Measurements from ENCODE around the gene RNGTT. TPM values are rescaled to one million over a fixed set of nuclear protein-coding genes. Genes with fewer than 3 reads are reported as not detected.
A peak's percentile ranks its signal among the peaks of the same experiment; 100 is the strongest.
"Not testable (repeated sequence)": the region's sequence is repeated elsewhere in the genome, so short reads cannot be mapped to it uniquely, and the experiment has no call there.

RNGTT gene
- total RNA-seq, 2 experiments from 2014 or later = 20.4 to 23.5 TPM

DNA sequence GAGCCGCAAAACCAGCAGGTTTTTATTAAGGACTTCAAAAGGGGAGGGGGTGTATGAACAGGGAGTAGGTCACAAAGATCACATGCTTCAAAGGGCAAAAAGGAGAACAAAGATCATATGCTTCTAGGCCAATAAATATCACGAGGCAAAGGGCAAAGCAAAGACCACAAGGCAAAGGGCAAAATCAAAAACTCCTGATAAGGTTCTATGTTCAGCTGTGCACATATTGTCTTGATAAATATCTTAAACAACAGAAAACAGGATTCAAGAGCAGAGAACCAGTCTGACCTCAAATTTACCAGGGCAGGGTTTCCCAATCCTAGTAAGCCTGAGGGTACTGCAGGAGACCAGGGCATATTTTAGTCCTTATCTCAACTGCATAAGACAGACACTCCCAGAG, 5.8 kb upstream of the RNGTT start:
- DNase-seq; H3K9me3 Mint-ChIP-seq (ENCODE audit: insufficient read depth); H3K4me3 Mint-ChIP-seq; POLR2A ChIA-PET; H3K4me1 Mint-ChIP-seq (ENCODE audit: low read depth); H3K36me3 Mint-ChIP-seq (ENCODE audit: low read depth); H3K27me3 Mint-ChIP-seq (ENCODE audit: low read depth); ATAC-seq; H3K27ac Mint-ChIP-seq: not testable (repeated sequence)
- CTCF ChIA-PET = interaction anchor here (1.2 kb wide), 1 partner anchor 13 kb away, joined by 5 read pairs; no protein-coding TSS in a partner anchor

DNA sequence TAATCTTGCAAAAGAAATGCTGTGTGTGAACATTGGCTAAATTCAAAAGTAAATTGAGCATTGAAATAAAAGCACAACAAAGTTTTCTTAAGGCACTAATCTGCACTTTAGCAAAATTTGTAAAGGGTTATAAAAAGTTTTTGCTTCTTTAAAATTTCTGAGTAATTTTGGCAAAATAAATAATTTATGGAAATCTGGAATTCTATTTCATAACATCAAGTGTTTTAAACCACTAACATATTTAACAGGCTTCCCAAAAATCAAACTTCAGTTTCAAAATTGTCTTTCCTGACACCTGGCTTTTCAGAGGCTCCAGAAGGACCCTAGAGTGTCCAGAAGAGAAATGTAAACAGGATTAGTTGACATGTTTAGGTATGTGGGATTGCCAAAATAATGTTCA, 4.5 kb upstream of the RNGTT start:
- H3K9me3 Mint-ChIP-seq (ENCODE audit: insufficient read depth) = peaks cover 3% of the 10 kb centered on the region
- H3K4me1 Mint-ChIP-seq (ENCODE audit: low read depth) = peaks cover 20% of the 10 kb centered on the region
- no peak overlapping the region for H3K27ac Mint-ChIP-seq
- POLR2A ChIA-PET = no interaction called here
- no peaks in the 10 kb centered on the region for H3K27me3 Mint-ChIP-seq (ENCODE audit: low read depth)
- no peak overlapping the region for H3K4me3 Mint-ChIP-seq
- CTCF ChIA-PET = no interaction called here
- ATAC-seq = no peak
- peaks cover 2% of the 10 kb centered on the region for H3K36me3 Mint-ChIP-seq (ENCODE audit: low read depth)
- no peak for DNase-seq

DNA sequence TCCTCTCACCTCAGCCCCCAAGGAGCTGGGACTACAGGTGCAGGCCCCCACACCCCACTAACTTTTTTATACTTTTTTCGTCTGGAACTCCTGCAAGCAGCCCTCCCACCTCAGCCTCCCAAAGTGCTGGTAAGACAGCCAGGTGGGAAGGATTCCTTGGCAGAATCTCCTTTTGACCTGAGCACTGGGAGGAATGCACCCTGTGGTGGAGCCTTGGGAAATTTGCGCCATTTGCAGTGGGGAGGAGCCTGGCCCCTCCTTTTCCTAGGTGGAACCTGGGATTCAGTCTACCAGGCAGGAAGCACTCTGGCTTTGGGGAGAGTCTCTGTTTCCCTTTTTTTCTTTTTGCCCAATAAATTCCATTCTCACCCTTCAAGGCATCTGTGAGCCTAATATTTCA, 2.3 kb upstream of the RNGTT start:
- peaks cover 3% of the 10 kb centered on the region for H3K9me3 Mint-ChIP-seq (ENCODE audit: insufficient read depth)
- H3K4me1 Mint-ChIP-seq (ENCODE audit: low read depth) = peaks cover 29% of the 10 kb centered on the region
- no peak overlapping the region for H3K27ac Mint-ChIP-seq
- H3K4me3 Mint-ChIP-seq = no peak overlapping the region
- no peaks in the 10 kb centered on the region for H3K27me3 Mint-ChIP-seq (ENCODE audit: low read depth)
- ATAC-seq = no peak
- no peak for DNase-seq
- H3K36me3 Mint-ChIP-seq (ENCODE audit: low read depth) = peaks cover 10% of the 10 kb centered on the region
- CTCF ChIA-PET = interaction anchor here (0.7 kb wide), 1 partner anchor 25 kb away, joined by 3 read pairs; no protein-coding TSS in a partner anchor
- POLR2A ChIA-PET = no interaction called here

DNA sequence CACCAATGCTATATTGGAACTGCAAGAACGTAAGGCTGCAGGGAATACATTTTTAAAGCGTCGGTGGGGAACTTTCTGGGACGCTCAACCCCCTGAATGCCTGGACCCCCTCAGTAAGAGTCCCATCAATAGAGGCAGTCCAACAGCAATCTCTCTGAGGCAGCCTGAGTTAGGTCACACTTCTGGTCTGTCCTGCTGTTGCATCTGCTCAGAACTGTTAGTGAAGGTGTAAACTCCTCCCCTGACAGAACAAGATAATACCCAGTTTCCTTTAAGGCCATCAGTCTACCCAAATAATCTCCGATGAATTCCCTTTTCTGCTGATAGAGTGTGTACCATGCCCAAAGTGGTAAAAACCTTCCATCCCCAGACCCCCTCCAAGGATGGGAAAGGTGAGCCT, 1.1 kb upstream of the RNGTT start:
- Mint-ChIP-seq H3K36me3 (ENCODE audit: low read depth) (peaks cover 18% of the 10 kb centered on the region), H3K4me1 (ENCODE audit: low read depth) (peaks cover 33% of the 10 kb centered on the region), H3K9me3 (ENCODE audit: insufficient read depth) (peaks cover 3% of the 10 kb centered on the region), H3K27me3 (ENCODE audit: low read depth) (no peaks in the 10 kb centered on the region), H3K27ac (no peak overlapping the region), H3K4me3 (peak overlapping the region; percentile 99)
- DNase-seq = no peak
- no peak for ATAC-seq
- POLR2A ChIA-PET = interaction anchor here (2.1 to 2.4 kb wide), 2 partner anchors 116 to 181 kb away, joined by 7 to 28 read pairs; partner anchors contain the start of genes PM20D2 and PNRC1
- CTCF ChIA-PET = interaction anchor here (1.3 to 1.9 kb wide), 3 partner anchors 18 to 93 kb away, joined by 3 to 13 read pairs (median 4); no protein-coding TSS in a partner anchor

DNA sequence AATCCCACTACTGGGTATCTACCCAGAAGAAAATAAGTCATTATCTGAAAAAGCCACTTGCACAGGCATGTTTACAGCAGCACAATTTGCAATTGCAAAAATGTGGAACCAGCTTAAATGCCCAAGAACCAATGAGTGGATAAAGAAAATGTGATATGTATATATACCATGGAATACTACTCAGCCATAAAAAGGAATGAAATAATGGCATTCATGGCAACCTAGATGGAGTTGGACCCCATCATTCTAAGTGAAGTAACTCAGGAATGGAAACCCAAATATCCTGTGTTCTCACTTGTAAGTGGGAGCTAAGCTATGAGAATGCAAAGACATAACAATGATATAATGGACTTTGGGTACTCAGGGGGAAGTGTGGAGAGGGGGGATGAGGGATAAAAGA, 4.6 kb downstream of the RNGTT start:
- Mint-ChIP-seq H3K9me3 (ENCODE audit: insufficient read depth) (peaks cover 12% of the 10 kb centered on the region), H3K4me1 (ENCODE audit: low read depth) (peaks cover 30% of the 10 kb centered on the region), H3K36me3 (ENCODE audit: low read depth) (peaks cover 48% of the 10 kb centered on the region), H3K27ac (no peak overlapping the region), H3K27me3 (ENCODE audit: low read depth) (no peaks in the 10 kb centered on the region), H3K4me3 (no peak overlapping the region)
- ATAC-seq = no peak
- ChIA-PET CTCF (no interaction called here), POLR2A (no interaction called here)
- no peak for DNase-seq

DNA sequence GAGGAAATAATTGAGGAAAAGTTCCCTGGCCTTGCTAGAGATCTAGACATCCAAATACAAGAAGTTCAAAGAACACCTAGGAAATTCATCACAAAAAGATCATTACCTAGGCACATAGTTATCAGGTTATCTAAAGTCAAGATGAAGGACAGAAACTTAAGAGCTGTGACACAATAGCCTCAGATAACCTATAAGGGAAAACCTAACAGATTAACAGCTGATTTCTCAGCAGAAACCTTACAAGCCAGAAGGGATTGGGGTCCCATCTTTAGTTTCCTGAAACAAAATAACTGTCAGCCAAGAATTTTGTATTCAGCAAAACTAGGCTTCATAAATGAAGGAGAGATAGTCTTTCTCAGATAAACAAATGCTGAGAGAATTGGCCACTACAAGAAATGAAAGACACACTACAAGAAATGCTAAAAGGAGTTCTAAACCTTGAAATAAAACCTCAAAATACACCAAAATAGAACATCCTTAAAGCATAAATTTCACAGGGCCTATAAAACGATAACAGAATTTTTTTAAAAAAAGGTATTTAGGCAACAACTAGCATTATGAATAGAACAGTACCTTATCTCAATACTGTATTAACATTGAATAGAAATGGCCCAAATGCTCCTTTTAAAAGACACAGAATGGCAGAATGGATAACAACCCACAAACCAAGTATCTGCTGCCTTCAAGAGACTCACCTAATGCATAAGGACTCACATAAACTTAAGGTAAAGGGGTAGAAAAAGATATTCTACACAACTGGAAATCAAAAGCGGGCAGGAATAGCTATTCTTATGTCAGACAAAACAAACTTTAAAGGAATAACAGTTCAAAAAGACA, 9.7 kb downstream of the RNGTT start:
- Mint-ChIP-seq H3K36me3 (ENCODE audit: low read depth) (peaks cover 65% of the 10 kb centered on the region), H3K4me3 (no peak overlapping the region), H3K9me3 (ENCODE audit: insufficient read depth) (peaks cover 27% of the 10 kb centered on the region), H3K27ac (no peak overlapping the region), H3K4me1 (ENCODE audit: low read depth) (peaks cover 12% of the 10 kb centered on the region), H3K27me3 (ENCODE audit: low read depth) (no peaks in the 10 kb centered on the region)
- ATAC-seq (no peak), DNase-seq (no peak)
- ChIA-PET POLR2A (no interaction called here), CTCF (no interaction called here)

DNA sequence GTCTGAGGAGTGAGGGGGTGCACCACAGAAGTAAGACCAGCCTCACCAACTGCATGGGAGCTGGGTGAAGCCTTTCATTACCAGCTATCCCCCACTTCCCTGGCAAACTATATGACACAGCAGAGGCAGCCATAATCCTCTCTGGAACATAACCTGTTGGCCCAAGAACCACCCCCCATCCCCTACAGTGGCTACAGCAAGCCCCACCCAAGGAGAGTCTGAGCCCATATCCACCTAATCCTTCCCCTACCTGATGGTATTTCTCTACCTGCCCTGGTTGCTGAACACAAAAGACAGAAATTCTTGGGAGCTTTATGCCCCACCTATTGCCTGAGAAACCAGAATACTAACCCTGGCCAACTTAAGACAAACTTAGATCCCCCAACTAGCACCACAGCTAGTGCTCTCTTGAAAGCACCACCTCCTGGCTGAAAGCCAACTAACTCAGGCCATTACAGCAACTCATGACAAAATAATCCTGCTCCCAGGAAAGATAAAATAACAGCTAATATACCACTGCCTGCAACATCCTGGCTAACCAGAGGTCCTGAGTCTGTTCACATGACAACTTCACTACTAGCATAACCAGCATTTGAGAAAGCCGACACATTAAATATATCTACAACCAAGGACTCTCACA, 11.2 kb downstream of the RNGTT start:
- Mint-ChIP-seq H3K36me3 (ENCODE audit: low read depth) (peaks cover 55% of the 10 kb centered on the region), H3K9me3 (ENCODE audit: insufficient read depth) (peaks cover 22% of the 10 kb centered on the region), H3K4me1 (ENCODE audit: low read depth) (peaks cover 5% of the 10 kb centered on the region), H3K27ac (no peak overlapping the region), H3K4me3 (no peak overlapping the region), H3K27me3 (ENCODE audit: low read depth) (no peaks in the 10 kb centered on the region)
- DNase-seq = no peak
- ATAC-seq = no peak
- ChIA-PET POLR2A (interaction anchor here (1.8 kb wide), 1 partner anchor 11 kb away, joined by 5 read pairs; the partner anchor contains the start of gene RNGTT), CTCF (interaction anchor here (0.9 kb wide), 1 partner anchor 10 kb away, joined by 3 read pairs; no protein-coding TSS in a partner anchor)

DNA sequence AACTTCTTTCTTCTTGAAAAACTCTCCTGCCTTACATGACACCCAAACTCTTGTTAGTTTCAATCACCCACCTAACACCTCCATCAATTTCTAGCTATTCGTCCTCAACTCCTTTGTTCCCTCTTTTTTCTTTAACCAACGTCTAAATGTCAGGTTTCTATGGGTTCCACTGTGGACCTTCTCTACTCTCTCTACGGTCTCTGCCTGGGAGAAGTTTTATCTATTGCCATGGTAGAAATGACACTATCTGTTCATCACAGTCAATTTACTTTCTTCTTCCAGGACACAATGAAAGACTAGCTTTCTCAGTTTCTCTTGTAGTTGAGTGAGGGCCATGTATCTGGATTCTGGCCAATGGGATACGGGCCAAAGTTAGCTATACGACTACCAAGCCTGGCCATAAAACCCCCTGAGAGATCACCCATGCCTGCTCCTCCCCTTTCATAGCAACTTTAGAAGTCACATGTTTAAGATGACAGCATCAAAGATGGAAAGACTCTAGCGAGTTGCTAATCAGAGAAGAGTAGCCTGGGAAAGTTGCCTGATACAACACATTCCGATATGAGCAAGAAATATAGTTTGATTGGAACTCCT, 17.9 kb downstream of the RNGTT start:
- no peaks in the 10 kb centered on the region for H3K27me3 Mint-ChIP-seq (ENCODE audit: low read depth)
- CTCF ChIA-PET = no interaction called here
- no peak overlapping the region for H3K4me3 Mint-ChIP-seq
- POLR2A ChIA-PET = no interaction called here
- H3K9me3 Mint-ChIP-seq (ENCODE audit: insufficient read depth) = peaks cover 3% of the 10 kb centered on the region
- no peaks in the 10 kb centered on the region for H3K4me1 Mint-ChIP-seq (ENCODE audit: low read depth)
- DNase-seq = no peak
- ATAC-seq = no peak
- peaks cover 16% of the 10 kb centered on the region for H3K36me3 Mint-ChIP-seq (ENCODE audit: low read depth)
- no peak overlapping the region for H3K27ac Mint-ChIP-seq

DNA sequence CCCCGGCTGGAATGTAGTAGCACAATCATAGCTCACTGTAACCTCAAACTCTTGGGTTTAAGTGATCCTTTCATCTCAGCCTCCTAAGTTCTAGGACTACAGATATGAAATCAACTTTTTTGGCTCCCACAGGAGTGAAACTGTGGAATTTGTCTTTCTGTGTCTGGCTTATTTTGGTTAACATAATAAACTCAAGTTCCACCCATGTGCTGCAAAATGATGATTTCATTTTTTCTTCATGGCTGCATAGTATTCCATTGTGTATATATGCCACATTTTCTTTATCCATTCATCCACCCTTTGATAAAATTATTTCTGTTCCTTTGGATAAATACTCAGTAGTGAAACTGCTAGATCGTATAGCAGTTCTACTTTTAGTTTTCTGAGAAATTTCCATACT, 29.9 kb downstream of the RNGTT start:
- H3K4me1 Mint-ChIP-seq (ENCODE audit: low read depth) = no peaks in the 10 kb centered on the region
- ATAC-seq = no peak
- no peak for DNase-seq
- no peak overlapping the region for H3K27ac Mint-ChIP-seq
- CTCF ChIA-PET = no interaction called here
- no peaks in the 10 kb centered on the region for H3K27me3 Mint-ChIP-seq (ENCODE audit: low read depth)
- POLR2A ChIA-PET = no interaction called here
- no peak overlapping the region for H3K4me3 Mint-ChIP-seq
- peaks cover 23% of the 10 kb centered on the region for H3K9me3 Mint-ChIP-seq (ENCODE audit: insufficient read depth)
- peaks cover 75% of the 10 kb centered on the region for H3K36me3 Mint-ChIP-seq (ENCODE audit: low read depth)

DNA sequence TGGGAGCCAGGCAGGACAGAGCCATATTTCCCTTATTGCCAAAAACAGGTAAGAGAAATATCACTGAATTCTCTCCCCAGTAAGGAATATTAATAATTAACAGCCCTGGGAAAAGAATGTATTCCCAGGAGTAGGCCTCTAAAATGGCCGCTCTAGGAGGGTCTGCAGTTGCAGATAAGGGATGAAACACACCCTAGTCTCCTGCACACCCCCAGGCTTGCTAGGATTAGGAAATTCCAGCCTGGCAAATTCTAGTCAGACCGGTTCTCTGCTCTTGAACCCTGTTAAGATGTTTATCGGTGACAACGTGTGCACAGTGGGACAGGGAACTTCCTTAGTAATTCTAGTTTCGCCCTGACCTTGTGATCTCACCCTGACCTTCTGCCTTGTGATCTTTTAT, 31.4 kb downstream of the RNGTT start:
- DNase-seq; CTCF ChIA-PET; H3K27ac Mint-ChIP-seq; ATAC-seq; H3K4me1 Mint-ChIP-seq (ENCODE audit: low read depth); H3K27me3 Mint-ChIP-seq (ENCODE audit: low read depth); POLR2A ChIA-PET; H3K4me3 Mint-ChIP-seq: not testable (repeated sequence)
- Mint-ChIP-seq H3K9me3 (ENCODE audit: insufficient read depth) (peaks cover 20% of the 10 kb centered on the region), H3K36me3 (ENCODE audit: low read depth) (peaks cover 66% of the 10 kb centered on the region)

DNA sequence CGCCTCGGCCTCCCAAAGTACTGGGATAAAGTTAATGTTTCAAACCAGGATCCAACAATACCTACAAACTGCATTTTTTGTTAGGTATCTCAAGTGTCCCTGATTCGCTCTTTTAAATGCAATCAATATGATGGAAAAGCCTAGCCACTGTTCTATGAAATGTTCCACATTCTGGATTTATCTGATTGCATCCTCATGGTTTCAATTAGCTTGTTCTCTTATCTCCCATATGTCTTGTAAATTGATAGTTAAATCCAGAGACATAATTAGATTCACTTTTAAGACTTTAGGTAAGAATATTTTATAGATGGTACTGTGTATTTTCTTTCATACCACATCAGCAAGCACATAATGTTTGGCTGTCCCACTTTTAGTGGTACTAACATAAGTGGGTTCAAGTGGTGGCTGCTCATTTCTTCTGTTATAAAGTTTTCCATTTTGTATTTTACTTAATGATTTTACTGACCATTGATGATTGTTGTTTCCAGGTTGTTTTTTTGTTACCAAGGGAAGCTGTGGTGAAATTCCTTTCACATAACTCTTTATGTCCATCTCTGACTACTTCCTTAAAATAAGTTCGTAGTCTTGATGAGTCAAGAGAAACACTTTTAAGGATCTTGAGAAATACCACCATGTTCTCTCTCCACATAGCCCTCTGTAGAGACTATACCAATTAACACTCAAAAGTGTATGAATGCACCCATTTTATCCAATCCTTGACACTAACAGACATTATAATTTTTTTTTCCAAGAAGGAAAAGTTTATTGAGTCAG, 40.5 kb downstream of the RNGTT start:
- no peak for ATAC-seq
- H3K4me3 Mint-ChIP-seq = no peak overlapping the region
- H3K4me1 Mint-ChIP-seq (ENCODE audit: low read depth) = peaks cover 2% of the 10 kb centered on the region
- no peak for DNase-seq
- POLR2A ChIA-PET = no interaction called here
- no peaks in the 10 kb centered on the region for H3K27me3 Mint-ChIP-seq (ENCODE audit: low read depth)
- no peak overlapping the region for H3K27ac Mint-ChIP-seq
- H3K36me3 Mint-ChIP-seq (ENCODE audit: low read depth) = peaks cover 29% of the 10 kb centered on the region
- CTCF ChIA-PET = interaction anchor here (0.7 to 2.0 kb wide), 2 partner anchors 16 to 289 kb away, joined by 3 to 4 read pairs; no protein-coding TSS in a partner anchor
- H3K9me3 Mint-ChIP-seq (ENCODE audit: insufficient read depth) = no peaks in the 10 kb centered on the region
